Suprapubic skin (tissue), 4 donors: Measurements from ENCODE around the gene PFDN6. TPM values are rescaled to one million over a fixed set of nuclear protein-coding genes. Genes with fewer than 3 reads are reported as not detected.

Experiments used
- DNase-seq, 2 donors: peaks; one replicate each; pipeline ENCODE4 v3.0.0-alpha.2; 2019; ENCODE audit warnings: low spot score in 2 of 2
- H3K27ac ChIP-seq: fragments of 200-600 bp; sonication (generic); one replicate; pipeline ENCODE4 v1.5.1; 2019
- H3K27me3 ChIP-seq: fragments of 200-600 bp; sonication (generic); one replicate; pipeline ENCODE4 v1.5.1; 2019
- H3K36me3 ChIP-seq: fragments of 200-600 bp; sonication (generic); one replicate; pipeline ENCODE4 v1.5.1; 2019
- H3K4me1 ChIP-seq: fragments of 200-600 bp; sonication (generic); one replicate; pipeline ENCODE4 v1.5.1; 2019
- H3K4me3 ChIP-seq: fragments of 200-600 bp; sonication (generic); one replicate; pipeline ENCODE4 v1.5.1; 2019; ENCODE audit warnings: mild to moderate bottlenecking
- H3K9me3 ChIP-seq: fragments of 200-600 bp; sonication (generic); one replicate; pipeline ENCODE4 v1.5.1; 2019
- EP300 ChIP-seq: sonication (generic); formaldehyde crosslinking; IDR thresholded peaks from one replicate; pipeline ENCODE4 v1.6.1; 2017; ENCODE audit warnings: antibody characterized with exemption
- POLR2A ChIP-seq, 2 donors: fragments of 450-650 bp; IDR thresholded peaks; one replicate each; pipeline ENCODE4 v1.6.1; 2017; ENCODE audit warnings: antibody characterized with exemption in 2 of 2, mild to moderate bottlenecking in 2 of 2, moderate library complexity in 2 of 2
- POLR2AphosphoS5 ChIP-seq, 3 donors: sonication (generic); formaldehyde crosslinking; IDR thresholded peaks; one replicate each; pipeline ENCODE4 v1.6.1; 2017; ENCODE audit warnings: antibody characterized with exemption in 3 of 3
- WGBS: methylation state at CpG from one replicate; pipeline ENCODE4 v1.1.5; 2018; 5-methylcytosine and 5-hydroxymethylcytosine counted together
- total RNA-seq, 4 donors: library from RNA; depleted of rRNA; stranded (reverse); fragments of >200 nt; gene quantifications; one replicate each; pipeline ENCODE4 v1.1.0, GENCODE V29; 2016
- TF ChIP-seq, protein P1 (sequence below), 2 donors: fragments of 200-600 bp in 1 of 2; fragments of 450-650 bp in 1 of 2; sonication (generic) in 1 of 2; IDR thresholded peaks; one replicate each; pipeline ENCODE4 v1.5.1; 2016 to 2019; ENCODE audit warnings: antibody characterized with exemption in 2 of 2, mild to moderate bottlenecking in 1 of 2, moderate library complexity in 1 of 2

Gene PFDN6
- total RNA-seq, 4 donors from 2014 or later: 20.5 to 31.5 (median 22.3) TPM

DNA sequence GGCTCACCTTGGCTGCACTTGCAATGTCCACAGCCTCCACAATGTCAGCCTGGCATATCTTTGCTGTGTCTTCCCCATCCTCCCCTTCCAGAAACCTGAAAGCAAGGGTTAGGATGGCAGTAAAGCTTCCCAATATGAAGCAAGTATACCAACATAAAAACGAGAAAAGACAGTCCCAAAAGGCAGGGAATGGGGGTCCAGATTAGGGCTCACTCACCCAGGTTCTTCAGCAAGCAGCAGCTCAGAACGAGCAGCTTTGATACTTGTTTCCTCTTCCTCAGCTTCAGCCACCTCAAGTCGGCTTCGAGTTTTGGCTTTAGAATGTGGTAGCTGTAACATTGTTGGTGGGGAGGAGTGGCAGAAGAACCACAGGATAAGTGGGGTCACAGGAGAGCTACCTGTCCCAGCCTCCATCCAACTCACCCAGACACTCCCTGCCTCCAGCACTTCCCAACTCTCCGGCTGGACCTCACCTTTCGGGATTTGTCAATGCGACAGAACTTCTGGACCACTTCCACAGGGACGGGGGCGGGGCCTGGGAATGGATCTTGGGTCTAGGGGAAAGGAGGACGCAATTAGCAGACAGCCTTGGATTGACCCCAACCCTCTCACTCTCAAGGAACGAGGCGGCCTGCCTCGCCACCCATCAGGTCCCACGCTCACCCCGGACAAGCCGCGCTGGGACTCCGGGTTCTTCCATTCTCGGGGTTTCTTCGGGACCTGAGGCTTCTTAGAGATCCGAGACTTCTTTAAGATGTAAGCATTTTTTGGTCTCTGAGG lies 1.1 kb upstream of the PFDN6 start:
- Histone ChIP-seq H3K27me3 (no peaks in the 10 kb centered on the region), H3K9me3 (no peaks in the 10 kb centered on the region), H3K27ac (peak overlapping the region; percentile 77), H3K4me1 (peaks cover 25% of the 10 kb centered on the region), H3K4me3 (peak overlapping the region; percentile 86), H3K36me3 (peaks cover 59% of the 10 kb centered on the region)
- TF ChIP-seq POLR2AphosphoS5 (IDR thresholded peaks at IDR 0.05): no peak
- TF ChIP-seq POLR2A (IDR thresholded peaks at IDR 0.05): no peak
- no peak for TF ChIP-seq EP300
- TF ChIP-seq, protein P1, sequence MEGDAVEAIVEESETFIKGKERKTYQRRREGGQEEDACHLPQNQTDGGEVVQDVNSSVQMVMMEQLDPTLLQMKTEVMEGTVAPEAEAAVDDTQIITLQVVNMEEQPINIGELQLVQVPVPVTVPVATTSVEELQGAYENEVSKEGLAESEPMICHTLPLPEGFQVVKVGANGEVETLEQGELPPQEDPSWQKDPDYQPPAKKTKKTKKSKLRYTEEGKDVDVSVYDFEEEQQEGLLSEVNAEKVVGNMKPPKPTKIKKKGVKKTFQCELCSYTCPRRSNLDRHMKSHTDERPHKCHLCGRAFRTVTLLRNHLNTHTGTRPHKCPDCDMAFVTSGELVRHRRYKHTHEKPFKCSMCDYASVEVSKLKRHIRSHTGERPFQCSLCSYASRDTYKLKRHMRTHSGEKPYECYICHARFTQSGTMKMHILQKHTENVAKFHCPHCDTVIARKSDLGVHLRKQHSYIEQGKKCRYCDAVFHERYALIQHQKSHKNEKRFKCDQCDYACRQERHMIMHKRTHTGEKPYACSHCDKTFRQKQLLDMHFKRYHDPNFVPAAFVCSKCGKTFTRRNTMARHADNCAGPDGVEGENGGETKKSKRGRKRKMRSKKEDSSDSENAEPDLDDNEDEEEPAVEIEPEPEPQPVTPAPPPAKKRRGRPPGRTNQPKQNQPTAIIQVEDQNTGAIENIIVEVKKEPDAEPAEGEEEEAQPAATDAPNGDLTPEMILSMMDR (IDR thresholded peaks at IDR 0.05): no peak
- WGBS: 15% methylated on average over 13 of the region's 21 CpGs
- no peak for DNase-seq

DNA sequence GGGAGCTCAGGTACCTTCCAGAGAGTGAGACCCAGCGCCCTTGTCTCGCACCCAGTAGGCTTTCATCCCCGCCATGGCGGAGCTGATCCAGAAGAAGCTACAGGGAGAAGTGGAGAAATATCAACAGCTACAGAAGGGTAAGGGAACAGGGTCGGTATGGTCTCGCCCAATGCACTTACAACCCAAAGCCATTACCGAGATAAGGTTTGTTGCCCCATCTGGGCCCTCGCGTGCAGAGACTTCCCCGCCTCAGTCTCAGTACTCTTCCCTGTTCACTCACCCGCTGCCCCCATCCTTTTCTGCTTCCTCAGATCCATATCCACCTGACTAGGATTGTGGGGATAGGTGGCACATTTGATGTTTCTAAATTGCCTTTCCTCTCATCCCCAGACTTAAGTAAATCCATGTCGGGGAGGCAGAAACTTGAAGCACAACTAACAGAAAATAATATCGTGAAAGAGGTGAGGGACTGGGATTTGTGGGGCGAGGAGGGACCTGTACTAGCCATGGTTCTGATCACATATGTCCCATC lies 449 bp downstream of the PFDN6 start:
- H3K9me3 ChIP-seq: no peaks in the 10 kb centered on the region
- no peak for DNase-seq
- peak overlapping the region; percentile 77 for H3K27ac ChIP-seq
- H3K36me3 ChIP-seq: peaks cover 64% of the 10 kb centered on the region
- peaks cover 25% of the 10 kb centered on the region for H3K4me1 ChIP-seq
- WGBS: 5% methylated on average over 14 of the region's 14 CpGs
- peak overlapping the region; percentile 86 for H3K4me3 ChIP-seq
- TF ChIP-seq POLR2AphosphoS5 (IDR thresholded peaks at IDR 0.05) (no peak), EP300 (no peak), POLR2A (IDR thresholded peaks at IDR 0.05) (no peak)
- TF ChIP-seq, protein P1 (IDR thresholded peaks at IDR 0.05): no peak
- no peaks in the 10 kb centered on the region for H3K27me3 ChIP-seq

DNA sequence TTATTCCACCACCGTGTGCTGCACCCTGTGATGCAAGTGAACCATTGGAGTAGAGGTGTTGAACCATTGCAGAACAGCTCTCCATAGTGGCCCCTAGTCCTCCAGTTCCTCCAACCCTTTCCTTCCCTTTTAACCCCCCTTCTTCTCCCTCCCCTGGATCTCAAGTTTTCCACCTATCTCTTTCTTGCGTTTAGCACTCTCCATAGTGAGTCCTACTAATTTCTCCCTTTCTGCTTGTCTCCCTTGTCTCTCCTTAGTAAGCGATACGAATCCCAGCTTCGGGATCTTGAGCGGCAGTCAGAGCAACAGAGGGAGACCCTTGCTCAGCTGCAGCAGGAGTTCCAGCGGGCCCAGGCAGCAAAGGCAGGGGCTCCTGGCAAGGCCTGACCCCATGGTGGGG lies 1.1 kb downstream of the PFDN6 start:
- TF ChIP-seq POLR2AphosphoS5 (IDR thresholded peaks at IDR 0.05) (no peak), EP300 (no peak), POLR2A (IDR thresholded peaks at IDR 0.05) (no peak)
- TF ChIP-seq, protein P1 (IDR thresholded peaks at IDR 0.05): no peak
- Histone ChIP-seq H3K27ac (no peak overlapping the region), H3K4me1 (peaks cover 25% of the 10 kb centered on the region), H3K4me3 (peak overlapping the region; percentile 86), H3K36me3 (peaks cover 64% of the 10 kb centered on the region), H3K9me3 (no peaks in the 10 kb centered on the region), H3K27me3 (no peaks in the 10 kb centered on the region)
- no peak for DNase-seq
- WGBS: 73% methylated on average over 7 of the region's 7 CpGs

DNA sequence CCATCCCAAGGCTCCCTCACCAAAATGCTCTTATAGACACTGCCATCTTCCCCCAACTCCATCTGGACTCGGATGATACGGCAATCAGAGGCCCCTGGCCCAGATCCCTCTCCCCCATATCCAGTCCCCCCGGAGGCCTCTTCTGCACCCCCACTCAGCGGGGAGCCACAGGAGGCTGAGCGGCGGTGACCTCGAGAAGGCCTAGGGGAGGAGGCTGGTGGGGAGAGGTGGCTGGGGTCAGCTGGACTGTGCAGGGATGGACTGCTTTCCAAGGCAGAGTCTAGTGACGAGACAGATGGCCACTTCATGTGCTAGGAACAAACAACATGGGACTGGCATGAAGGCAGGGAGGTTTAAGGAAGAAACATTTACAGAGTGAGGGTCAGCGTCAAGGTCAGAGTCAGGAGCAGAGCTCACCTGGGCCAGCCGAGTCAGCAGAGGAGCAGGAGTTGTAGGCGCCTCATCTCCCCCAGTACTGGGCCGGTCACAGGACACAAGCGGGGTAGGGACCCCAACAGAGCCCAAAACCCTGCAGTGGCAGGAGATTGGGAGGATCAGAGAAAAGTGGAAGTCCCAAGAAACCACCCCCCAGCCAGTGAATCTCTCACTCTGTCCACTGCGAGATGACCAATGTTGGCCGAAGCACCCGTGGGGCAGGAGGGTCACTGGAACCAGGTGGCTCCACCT lies 3.7 kb downstream of the PFDN6 start:
- 84% methylated on average over 16 of the region's 16 CpGs for WGBS
- no peak for TF ChIP-seq POLR2AphosphoS5 (IDR thresholded peaks at IDR 0.05)
- no peak for TF ChIP-seq POLR2A (IDR thresholded peaks at IDR 0.05)
- TF ChIP-seq EP300: no peak
- TF ChIP-seq, protein P1 (IDR thresholded peaks at IDR 0.05): no peak
- H3K4me3 ChIP-seq: no peak overlapping the region
- peaks cover 39% of the 10 kb centered on the region for H3K4me1 ChIP-seq
- DNase-seq: no peak
- peaks cover 53% of the 10 kb centered on the region for H3K36me3 ChIP-seq
- no peak overlapping the region for H3K27ac ChIP-seq
- no peaks in the 10 kb centered on the region for H3K27me3 ChIP-seq
- H3K9me3 ChIP-seq: no peaks in the 10 kb centered on the region
